22Rv1 (cell line): ENCODE data around the gene FYB1.

Source experiments
- CTCF ChIP-seq: fragments of 450-650 bp; IDR thresholded peaks from 2 replicates; pipeline ENCODE4 v1.5.1; 2017; ENCODE audit warnings: mild to moderate bottlenecking
- ZFX ChIP-seq: fragments of 450-650 bp; IDR thresholded peaks from 2 replicates; pipeline ENCODE4 v1.6.1; 2017; ENCODE audit warnings: antibody characterized with exemption, borderline replicate concordance

DNA sequence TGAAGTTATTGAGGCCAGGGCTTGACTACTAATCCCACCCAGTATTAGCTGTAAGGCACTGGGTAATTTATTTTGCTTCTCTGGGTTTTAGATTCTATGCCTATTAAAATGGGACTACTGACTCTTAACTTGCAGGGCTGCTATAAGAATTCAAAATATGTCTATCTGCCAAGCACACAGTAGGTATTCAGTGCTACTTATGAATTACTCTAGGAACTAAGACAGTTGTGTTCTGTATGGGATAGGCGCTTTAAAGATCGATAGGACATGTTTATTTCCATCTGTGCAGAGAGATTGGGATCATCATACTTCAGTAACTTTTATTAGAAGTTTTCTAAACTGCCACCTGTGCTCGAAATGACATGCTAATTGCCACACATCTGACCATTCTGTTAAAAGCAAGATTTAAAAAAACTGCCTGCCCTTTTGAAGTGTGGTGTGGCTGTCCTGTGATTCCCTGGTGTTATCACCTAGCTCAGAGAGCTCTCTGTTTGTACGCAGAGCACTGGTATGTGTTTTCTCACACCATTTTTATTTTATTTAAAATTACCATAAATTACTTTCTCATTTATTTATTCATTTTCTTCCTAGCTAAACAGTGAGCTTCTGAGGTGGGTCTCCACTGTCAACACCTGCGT, 58.7 kb downstream of the FYB1 start:
- TF ChIP-seq CTCF (no peak), ZFX (no peak)
